HEK293 (cell line): ENCODE results near the gene CYTIP.

Experiments used
- MYNN ChIP-seq: fragments of 450-650 bp; formaldehyde crosslinking; IDR thresholded peaks from 2 replicates; pipeline ENCODE4 v1.5.1; 2016; ENCODE audit warnings: missing biosample characterization, missing genetic modification characterization, borderline replicate concordance
- SCRT2 ChIP-seq: fragments of 450-650 bp; formaldehyde crosslinking; IDR thresholded peaks from 2 replicates; pipeline ENCODE4 v1.5.1; 2016; ENCODE audit warnings: missing biosample characterization, missing genetic modification characterization
- YY1 ChIP-seq: fragments of 450-650 bp; formaldehyde crosslinking; IDR thresholded peaks from 2 replicates; pipeline ENCODE4 v1.5.1; 2018; ENCODE audit warnings: missing biosample characterization, missing genetic modification characterization
- ZNF133 ChIP-seq: fragments of 450-650 bp; formaldehyde crosslinking; IDR thresholded peaks from 2 replicates; pipeline ENCODE4 v1.5.1; 2016; ENCODE audit warnings: missing biosample characterization, missing genetic modification characterization
- ZNF274 ChIP-seq, 2 experiments: fragments of 200-500 bp in 1 of 2; fragments of 450-650 bp in 1 of 2; sonication (Bioruptor generic) in 1 of 2; formaldehyde crosslinking in 1 of 2; IDR thresholded peaks; 2 replicates each; pipeline versions ENCODE4 v1.5.1 to v1.6.1; 2014 to 2016; ENCODE audit warnings: borderline replicate concordance in 1 of 2, inconsistent platforms in 1 of 2, low read length in 1 of 2, missing biosample characterization in 1 of 2, missing genetic modification characterization in 1 of 2
- ZNF302 ChIP-seq: fragments of 450-650 bp; formaldehyde crosslinking; IDR thresholded peaks from 2 replicates; pipeline ENCODE4 v1.5.1; 2016; ENCODE audit warnings: missing biosample characterization, missing genetic modification characterization, low read depth
- ZNF433 ChIP-seq: fragments of 450-650 bp; formaldehyde crosslinking; IDR thresholded peaks from 2 replicates; pipeline ENCODE4 v1.5.1; 2016; ENCODE audit warnings: missing biosample characterization, missing genetic modification characterization, low read depth
- ZNF548 ChIP-seq: fragments of 450-650 bp; formaldehyde crosslinking; IDR thresholded peaks from 2 replicates; pipeline ENCODE4 v1.5.1; 2016; ENCODE audit warnings: missing biosample characterization, missing genetic modification characterization
- ZNF747 ChIP-seq: fragments of 450-650 bp; formaldehyde crosslinking; IDR thresholded peaks from 2 replicates; pipeline ENCODE4 v1.5.1; 2016; ENCODE audit warnings: missing biosample characterization, missing genetic modification characterization
- TF ChIP-seq, protein P1 (sequence below): fragments of 450-650 bp; formaldehyde crosslinking; IDR thresholded peaks from 2 replicates; pipeline ENCODE4 v1.5.1; 2016; ENCODE audit warnings: missing biosample characterization, missing genetic modification characterization
- TF ChIP-seq, protein P2 (sequence below): fragments of 450-650 bp; formaldehyde crosslinking; conservative IDR thresholded peaks from 2 replicates; pipeline ENCODE4 v1.5.1; 2016; ENCODE audit warnings: low read depth, missing biosample characterization, missing genetic modification characterization

DNA sequence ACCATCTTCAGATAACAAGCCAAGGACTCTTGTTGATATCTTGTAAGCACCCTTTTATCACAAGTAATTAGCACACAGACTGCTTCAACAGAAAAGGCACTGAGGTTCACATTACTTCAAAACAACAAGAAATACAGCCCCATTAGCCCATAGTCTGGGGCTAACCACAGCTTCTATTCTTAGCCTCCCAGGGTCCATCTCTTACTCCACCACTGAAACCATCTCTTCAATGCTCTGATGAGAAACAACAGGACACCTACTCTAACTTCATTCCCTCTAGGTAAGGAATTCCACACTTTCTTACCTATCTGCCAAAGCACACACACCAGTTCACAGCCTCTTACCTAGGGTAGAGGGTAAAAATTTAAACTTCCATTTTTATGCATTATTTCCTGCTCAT lies 26.4 kb upstream of the CYTIP start:
- TF ChIP-seq MYNN (no peak), ZNF133 (tag by site-specific recombination) (no peak), YY1 (tag by site-specific recombination) (no peak), ZNF302 (tag by site-specific recombination) (no peak), ZNF433 (tag by site-specific recombination) (no peak), SCRT2 (no peak), ZNF548 (tag by site-specific recombination) (no peak), ZNF747 (tag by site-specific recombination) (no peak), ZNF274 (IDR thresholded peaks at IDR 0.05; ENCODE audit: low read length) (no peak), ZNF274 (tag by site-specific recombination; IDR thresholded peaks at IDR 0.05; ENCODE audit: borderline replicate concordance) (no peak)
- TF ChIP-seq, protein P1, sequence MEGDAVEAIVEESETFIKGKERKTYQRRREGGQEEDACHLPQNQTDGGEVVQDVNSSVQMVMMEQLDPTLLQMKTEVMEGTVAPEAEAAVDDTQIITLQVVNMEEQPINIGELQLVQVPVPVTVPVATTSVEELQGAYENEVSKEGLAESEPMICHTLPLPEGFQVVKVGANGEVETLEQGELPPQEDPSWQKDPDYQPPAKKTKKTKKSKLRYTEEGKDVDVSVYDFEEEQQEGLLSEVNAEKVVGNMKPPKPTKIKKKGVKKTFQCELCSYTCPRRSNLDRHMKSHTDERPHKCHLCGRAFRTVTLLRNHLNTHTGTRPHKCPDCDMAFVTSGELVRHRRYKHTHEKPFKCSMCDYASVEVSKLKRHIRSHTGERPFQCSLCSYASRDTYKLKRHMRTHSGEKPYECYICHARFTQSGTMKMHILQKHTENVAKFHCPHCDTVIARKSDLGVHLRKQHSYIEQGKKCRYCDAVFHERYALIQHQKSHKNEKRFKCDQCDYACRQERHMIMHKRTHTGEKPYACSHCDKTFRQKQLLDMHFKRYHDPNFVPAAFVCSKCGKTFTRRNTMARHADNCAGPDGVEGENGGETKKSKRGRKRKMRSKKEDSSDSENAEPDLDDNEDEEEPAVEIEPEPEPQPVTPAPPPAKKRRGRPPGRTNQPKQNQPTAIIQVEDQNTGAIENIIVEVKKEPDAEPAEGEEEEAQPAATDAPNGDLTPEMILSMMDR = no peak
- TF ChIP-seq, protein P2, sequence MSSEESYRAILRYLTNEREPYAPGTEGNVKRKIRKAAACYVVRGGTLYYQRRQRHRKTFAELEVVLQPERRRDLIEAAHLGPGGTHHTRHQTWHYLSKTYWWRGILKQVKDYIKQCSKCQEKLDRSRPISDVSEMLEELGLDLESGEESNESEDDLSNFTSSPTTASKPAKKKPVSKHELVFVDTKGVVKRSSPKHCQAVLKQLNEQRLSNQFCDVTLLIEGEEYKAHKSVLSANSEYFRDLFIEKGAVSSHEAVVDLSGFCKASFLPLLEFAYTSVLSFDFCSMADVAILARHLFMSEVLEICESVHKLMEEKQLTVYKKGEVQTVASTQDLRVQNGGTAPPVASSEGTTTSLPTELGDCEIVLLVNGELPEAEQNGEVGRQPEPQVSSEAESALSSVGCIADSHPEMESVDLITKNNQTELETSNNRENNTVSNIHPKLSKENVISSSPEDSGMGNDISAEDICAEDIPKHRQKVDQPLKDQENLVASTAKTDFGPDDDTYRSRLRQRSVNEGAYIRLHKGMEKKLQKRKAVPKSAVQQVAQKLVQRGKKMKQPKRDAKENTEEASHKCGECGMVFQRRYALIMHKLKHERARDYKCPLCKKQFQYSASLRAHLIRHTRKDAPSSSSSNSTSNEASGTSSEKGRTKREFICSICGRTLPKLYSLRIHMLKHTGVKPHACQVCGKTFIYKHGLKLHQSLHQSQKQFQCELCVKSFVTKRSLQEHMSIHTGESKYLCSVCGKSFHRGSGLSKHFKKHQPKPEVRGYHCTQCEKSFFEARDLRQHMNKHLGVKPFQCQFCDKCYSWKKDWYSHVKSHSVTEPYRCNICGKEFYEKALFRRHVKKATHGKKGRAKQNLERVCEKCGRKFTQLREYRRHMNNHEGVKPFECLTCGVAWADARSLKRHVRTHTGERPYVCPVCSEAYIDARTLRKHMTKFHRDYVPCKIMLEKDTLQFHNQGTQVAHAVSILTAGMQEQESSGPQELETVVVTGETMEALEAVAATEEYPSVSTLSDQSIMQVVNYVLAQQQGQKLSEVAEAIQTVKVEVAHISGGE (tag by site-specific recombination) = no peak
